ENCODE results near the gene ACTL8.

The ACTL8 gene

DNA sequence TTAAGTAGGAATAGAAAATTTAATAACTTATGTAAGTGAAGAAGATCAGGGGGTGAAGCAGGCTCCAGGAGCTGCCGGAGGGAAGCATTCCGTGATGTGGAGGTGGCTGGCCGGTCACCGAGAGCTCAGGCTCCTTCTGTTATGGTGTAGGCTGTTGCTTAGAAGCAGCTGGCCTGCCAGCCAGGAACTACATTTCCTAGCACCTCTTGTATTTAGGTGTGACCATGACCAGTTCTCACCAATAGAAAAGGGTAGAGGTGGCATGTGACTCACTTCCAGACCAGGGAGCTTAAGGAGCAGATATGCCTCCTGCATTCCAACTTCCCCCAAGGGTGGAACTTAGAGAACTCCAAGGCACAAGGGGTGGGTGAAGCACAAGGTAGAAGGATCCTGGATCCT is 120.7 kb downstream of the ACTL8 start:
- TF ChIP-seq, protein P1, sequence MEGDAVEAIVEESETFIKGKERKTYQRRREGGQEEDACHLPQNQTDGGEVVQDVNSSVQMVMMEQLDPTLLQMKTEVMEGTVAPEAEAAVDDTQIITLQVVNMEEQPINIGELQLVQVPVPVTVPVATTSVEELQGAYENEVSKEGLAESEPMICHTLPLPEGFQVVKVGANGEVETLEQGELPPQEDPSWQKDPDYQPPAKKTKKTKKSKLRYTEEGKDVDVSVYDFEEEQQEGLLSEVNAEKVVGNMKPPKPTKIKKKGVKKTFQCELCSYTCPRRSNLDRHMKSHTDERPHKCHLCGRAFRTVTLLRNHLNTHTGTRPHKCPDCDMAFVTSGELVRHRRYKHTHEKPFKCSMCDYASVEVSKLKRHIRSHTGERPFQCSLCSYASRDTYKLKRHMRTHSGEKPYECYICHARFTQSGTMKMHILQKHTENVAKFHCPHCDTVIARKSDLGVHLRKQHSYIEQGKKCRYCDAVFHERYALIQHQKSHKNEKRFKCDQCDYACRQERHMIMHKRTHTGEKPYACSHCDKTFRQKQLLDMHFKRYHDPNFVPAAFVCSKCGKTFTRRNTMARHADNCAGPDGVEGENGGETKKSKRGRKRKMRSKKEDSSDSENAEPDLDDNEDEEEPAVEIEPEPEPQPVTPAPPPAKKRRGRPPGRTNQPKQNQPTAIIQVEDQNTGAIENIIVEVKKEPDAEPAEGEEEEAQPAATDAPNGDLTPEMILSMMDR (IDR thresholded peaks at IDR 0.05; ENCODE audit: control insufficient read depth, insufficient read depth, low read depth, low read length, missing control alignments), result no peak
- no peak for DNase-seq (ENCODE audit: low read depth)
- H3K4me3 ChIP-seq (ENCODE audit: control insufficient read depth, low read depth, low read length), result no peak overlapping the region

Data from AG09309 (cell line).